ENCODE data around the gene IGSF9B. TPM values are rescaled to one million over a fixed set of nuclear protein-coding genes. Genes with fewer than 3 reads are reported as not detected.

The IGSF9B gene
- total RNA-seq, 1 experiment from 2014 or later: 10.1 TPM

DNA sequence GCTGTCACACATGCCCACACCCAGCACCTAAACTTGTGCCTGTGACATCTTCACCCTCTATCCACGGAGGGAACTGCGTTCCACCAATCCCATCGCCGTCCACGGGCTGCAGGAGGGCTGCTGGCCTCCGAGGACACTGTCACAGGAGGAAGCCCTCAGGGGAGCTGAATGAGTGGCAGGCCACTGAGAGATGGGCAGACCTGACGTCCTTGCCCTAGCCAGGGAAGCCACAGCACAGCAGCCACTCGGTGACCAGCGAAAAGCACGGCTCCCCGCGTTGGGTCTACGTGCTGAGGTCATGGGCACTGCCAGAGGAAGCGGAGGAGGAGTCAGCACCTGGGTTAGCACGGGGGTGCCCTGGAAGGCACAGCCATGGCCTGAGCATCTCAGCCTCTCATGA, 50.5 kb downstream of the IGSF9B start:
- BruUV-seq (replicated peaks): no TSS peak
- intact Hi-C loops (cut with micrococcal nuclease; ENCODE audit: unreplicated experiment): no loop called here
- Histone ChIP-seq H3K27me3 (replicated peaks; ENCODE audit: insufficient read depth, low read depth, low read length, poor library complexity) (no peaks in the 10 kb centered on the region), H3K4me3 (ENCODE audit: low read depth, low read length, poor library complexity, severe bottlenecking) (no peak overlapping the region), H3K27ac (ENCODE audit: low read depth, low read length, poor library complexity, severe bottlenecking) (no peak overlapping the region), H3K36me3 (ENCODE audit: insufficient read depth, low read length, poor library complexity, severe bottlenecking) (no peaks in the 10 kb centered on the region), H3K9me3 (ENCODE audit: low read depth, low read length, poor library complexity, severe bottlenecking) (no peaks in the 10 kb centered on the region), H3K4me1 (ENCODE audit: insufficient read depth, low read length, poor library complexity, severe bottlenecking) (no peaks in the 10 kb centered on the region)
- CTCF ChIA-PET: no interaction called here
- POLR2A ChIA-PET (ENCODE audit: low non-redundant PET): no interaction called here
- DNase-seq (ENCODE audit: low spot score): no peak
- no peak for TF ChIP-seq EZH2 (IDR thresholded peaks at IDR 0.05; ENCODE audit: borderline replicate concordance, low read depth, low read length, poor library complexity, severe bottlenecking)
- TF ChIP-seq, protein P1, sequence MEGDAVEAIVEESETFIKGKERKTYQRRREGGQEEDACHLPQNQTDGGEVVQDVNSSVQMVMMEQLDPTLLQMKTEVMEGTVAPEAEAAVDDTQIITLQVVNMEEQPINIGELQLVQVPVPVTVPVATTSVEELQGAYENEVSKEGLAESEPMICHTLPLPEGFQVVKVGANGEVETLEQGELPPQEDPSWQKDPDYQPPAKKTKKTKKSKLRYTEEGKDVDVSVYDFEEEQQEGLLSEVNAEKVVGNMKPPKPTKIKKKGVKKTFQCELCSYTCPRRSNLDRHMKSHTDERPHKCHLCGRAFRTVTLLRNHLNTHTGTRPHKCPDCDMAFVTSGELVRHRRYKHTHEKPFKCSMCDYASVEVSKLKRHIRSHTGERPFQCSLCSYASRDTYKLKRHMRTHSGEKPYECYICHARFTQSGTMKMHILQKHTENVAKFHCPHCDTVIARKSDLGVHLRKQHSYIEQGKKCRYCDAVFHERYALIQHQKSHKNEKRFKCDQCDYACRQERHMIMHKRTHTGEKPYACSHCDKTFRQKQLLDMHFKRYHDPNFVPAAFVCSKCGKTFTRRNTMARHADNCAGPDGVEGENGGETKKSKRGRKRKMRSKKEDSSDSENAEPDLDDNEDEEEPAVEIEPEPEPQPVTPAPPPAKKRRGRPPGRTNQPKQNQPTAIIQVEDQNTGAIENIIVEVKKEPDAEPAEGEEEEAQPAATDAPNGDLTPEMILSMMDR (conservative IDR thresholded peaks at IDR 0.05; ENCODE audit: low read depth, low read length): no peak

DNA sequence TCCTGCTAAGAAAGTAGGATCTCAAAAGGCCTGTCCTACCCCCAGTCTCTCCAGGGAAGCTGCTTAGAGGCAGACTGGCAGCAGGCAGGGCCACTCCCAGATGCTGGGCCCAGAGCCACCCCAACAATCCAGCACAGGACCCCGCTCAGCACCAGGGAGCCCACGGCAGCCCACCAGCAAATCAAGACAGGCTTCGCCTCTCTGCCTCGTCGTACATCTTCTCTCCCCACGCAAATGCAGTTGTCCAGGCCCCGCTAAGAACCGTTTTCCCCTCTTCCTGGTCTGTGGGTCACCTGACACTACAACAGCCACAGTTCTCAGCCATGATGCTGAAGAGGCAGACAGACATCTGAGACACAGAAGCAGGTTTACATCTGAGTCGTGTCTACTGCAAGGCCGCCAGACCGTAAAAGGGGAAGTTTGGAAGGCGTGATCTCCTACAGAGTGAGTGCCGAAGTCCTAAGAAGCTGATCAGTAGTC, 51.1 kb downstream of the IGSF9B start:
- BruUV-seq (replicated peaks): no TSS peak
- no peaks in the 10 kb centered on the region for H3K36me3 ChIP-seq (ENCODE audit: insufficient read depth, low read length, poor library complexity, severe bottlenecking)
- no peaks in the 10 kb centered on the region for H3K9me3 ChIP-seq (ENCODE audit: low read depth, low read length, poor library complexity, severe bottlenecking)
- H3K4me1 ChIP-seq (ENCODE audit: insufficient read depth, low read length, poor library complexity, severe bottlenecking): no peaks in the 10 kb centered on the region
- CTCF ChIA-PET: no interaction called here
- DNase-seq (ENCODE audit: low spot score): no peak
- POLR2A ChIA-PET (ENCODE audit: low non-redundant PET): no interaction called here
- H3K4me3 ChIP-seq (ENCODE audit: low read depth, low read length, poor library complexity, severe bottlenecking): no peak overlapping the region
- H3K27ac ChIP-seq (ENCODE audit: low read depth, low read length, poor library complexity, severe bottlenecking): no peak overlapping the region
- TF ChIP-seq, protein P1 (conservative IDR thresholded peaks at IDR 0.05; ENCODE audit: low read depth, low read length): no peak
- no peak for TF ChIP-seq EZH2 (IDR thresholded peaks at IDR 0.05; ENCODE audit: borderline replicate concordance, low read depth, low read length, poor library complexity, severe bottlenecking)
- no peaks in the 10 kb centered on the region for H3K27me3 ChIP-seq (replicated peaks; ENCODE audit: insufficient read depth, low read depth, low read length, poor library complexity)
- intact Hi-C loops (cut with micrococcal nuclease; ENCODE audit: unreplicated experiment): no loop called here

DNA sequence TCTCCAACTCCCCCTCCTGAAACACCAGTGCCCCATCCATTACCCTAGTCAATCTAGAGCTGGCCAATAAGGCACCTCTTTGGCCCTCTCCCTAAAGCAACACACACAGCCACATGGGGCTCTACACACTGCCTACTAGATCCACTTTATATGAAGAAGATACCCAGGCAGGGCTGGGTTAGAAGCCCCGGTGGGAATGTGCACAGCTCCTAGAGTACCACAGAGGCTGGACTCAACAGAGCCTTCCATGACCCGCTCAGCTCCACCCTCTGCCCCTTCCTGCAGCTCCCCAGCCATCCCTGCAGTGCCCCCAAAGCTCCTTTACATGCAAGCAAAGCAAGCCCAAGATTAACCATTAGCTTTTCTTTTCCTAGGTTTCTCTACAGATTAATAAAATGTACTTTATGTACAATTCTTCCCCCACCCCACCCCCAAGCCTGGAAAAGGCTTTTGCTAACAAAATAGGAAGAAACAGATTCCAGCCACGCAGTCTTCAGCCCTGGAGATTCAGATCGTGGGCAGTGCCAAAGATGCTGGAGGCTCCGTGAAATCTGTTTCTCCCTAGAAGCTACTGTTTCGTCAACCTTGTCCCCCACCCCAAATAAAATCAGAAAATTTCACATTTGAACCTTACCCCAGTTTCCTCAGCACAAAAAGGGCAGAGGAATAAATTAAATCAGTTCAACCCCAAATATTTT, 51.8 kb downstream of the IGSF9B start:
- H3K4me1 ChIP-seq (ENCODE audit: insufficient read depth, low read length, poor library complexity, severe bottlenecking): no peaks in the 10 kb centered on the region
- no peaks in the 10 kb centered on the region for H3K36me3 ChIP-seq (ENCODE audit: insufficient read depth, low read length, poor library complexity, severe bottlenecking)
- TF ChIP-seq, protein P1 (conservative IDR thresholded peaks at IDR 0.05; ENCODE audit: low read depth, low read length): no peak
- no peak for TF ChIP-seq EZH2 (IDR thresholded peaks at IDR 0.05; ENCODE audit: borderline replicate concordance, low read depth, low read length, poor library complexity, severe bottlenecking)
- no peaks in the 10 kb centered on the region for H3K9me3 ChIP-seq (ENCODE audit: low read depth, low read length, poor library complexity, severe bottlenecking)
- DNase-seq (ENCODE audit: low spot score): no peak
- CTCF ChIA-PET: no interaction called here
- H3K27ac ChIP-seq (ENCODE audit: low read depth, low read length, poor library complexity, severe bottlenecking): no peak overlapping the region
- no peak overlapping the region for H3K4me3 ChIP-seq (ENCODE audit: low read depth, low read length, poor library complexity, severe bottlenecking)
- no TSS peak for BruUV-seq (replicated peaks)
- POLR2A ChIA-PET (ENCODE audit: low non-redundant PET): no interaction called here
- no peaks in the 10 kb centered on the region for H3K27me3 ChIP-seq (replicated peaks; ENCODE audit: insufficient read depth, low read depth, low read length, poor library complexity)
- intact Hi-C loops (cut with micrococcal nuclease; ENCODE audit: unreplicated experiment): no loop called here
